GM06990 (cell line): Measurements from ENCODE around the gene FUZ.

Experiments used
- DNase-seq: peaks from one replicate; pipeline ENCODE4 v3.0.0-alpha.2; 2011; ENCODE audit not compliant: insufficient read length; ENCODE audit errors: extremely low read depth
- H3K27me3 ChIP-seq: replicated peaks from 2 replicates; pipeline ENCODE4 v1.6.0; 2011; ENCODE audit warnings: low read length; ENCODE audit not compliant: control insufficient read depth, insufficient read depth
- H3K36me3 ChIP-seq: 2 replicates; pipeline ENCODE4 v1.5.1; 2011; ENCODE audit warnings: low read length; ENCODE audit not compliant: control insufficient read depth, insufficient read depth
- H3K4me3 ChIP-seq: replicated peaks from 2 replicates; pipeline ENCODE4 v1.5.1; 2011; ENCODE audit warnings: low read depth, mild to moderate bottlenecking, control low read depth, low read length
- CTCF ChIP-seq: IDR thresholded peaks from 2 replicates; pipeline ENCODE4 v1.5.1; 2011; ENCODE audit warnings: low read length, control low read depth, mild to moderate bottlenecking, inconsistent platforms; ENCODE audit not compliant: insufficient read depth, poor library complexity, severe bottlenecking

FUZ gene

GRCh38 chr19:49855676-49856573 is 42.8 kb upstream of the FUZ start:
- Histone ChIP-seq H3K36me3 (peaks cover 28% of the 10 kb centered on the region), H3K27me3 (no peaks in the 10 kb centered on the region), H3K4me3 (no peak overlapping the region)
- TF ChIP-seq CTCF = no peak
- no peak for DNase-seq

GRCh38 chr19:49855277-49855675 is 42.2 kb upstream of the FUZ start:
- Histone ChIP-seq H3K36me3 (peaks cover 25% of the 10 kb centered on the region), H3K27me3 (no peaks in the 10 kb centered on the region), H3K4me3 (no peak overlapping the region)
- no peak for TF ChIP-seq CTCF
- DNase-seq = no peak

- H3K27me3 ChIP-seq = no peaks in the 10 kb centered on the region
- H3K36me3 ChIP-seq = peaks cover 21% of the 10 kb centered on the region
- DNase-seq = no peak
- no peak overlapping the region for H3K4me3 ChIP-seq
- TF ChIP-seq CTCF = no peak
Observed at GRCh38 chr19:49854378-49855263, 41.5 kb upstream of the FUZ start.

- TF ChIP-seq CTCF = no peak
- H3K27me3 ChIP-seq = no peaks in the 10 kb centered on the region
- peaks cover 20% of the 10 kb centered on the region for H3K36me3 ChIP-seq
- no peak overlapping the region for H3K4me3 ChIP-seq
- DNase-seq = no peak
Observed at GRCh38 chr19:49853852-49854377, 40.8 kb upstream of the FUZ start.

GRCh38 chr19:49852631-49853126 is 39.6 kb upstream of the FUZ start:
- Histone ChIP-seq H3K36me3 (peaks cover 11% of the 10 kb centered on the region), H3K4me3 (no peak overlapping the region), H3K27me3 (no peaks in the 10 kb centered on the region)
- DNase-seq = no peak
- no peak for TF ChIP-seq CTCF
